IPS-15b (cell line): ENCODE data around the gene CHD5.

Experiments
- H3K27me3 ChIP-seq: one replicate; pipeline ENCODE4 v1.6.1; 2013; ENCODE audit warnings: low read length; ENCODE audit not compliant: control insufficient read depth, insufficient read depth
- H3K36me3 ChIP-seq: one replicate; pipeline ENCODE4 v1.6.1; 2013; ENCODE audit warnings: low read length; ENCODE audit not compliant: control insufficient read depth, insufficient read depth
- H3K4me1 ChIP-seq: one replicate; pipeline ENCODE4 v1.6.1; 2013; ENCODE audit warnings: mild to moderate bottlenecking, low read length; ENCODE audit not compliant: control insufficient read depth, insufficient read depth
- H3K4me3 ChIP-seq: one replicate; pipeline ENCODE4 v1.5.1; 2013; ENCODE audit warnings: low read depth, low read length
- H3K9ac ChIP-seq: one replicate; pipeline ENCODE4 v1.6.1; 2013; ENCODE audit warnings: low read depth, mild to moderate bottlenecking, low read length
- H3K9me3 ChIP-seq: one replicate; pipeline ENCODE4 v1.6.1; 2013; ENCODE audit warnings: mild to moderate bottlenecking, low read length; ENCODE audit not compliant: control insufficient read depth, insufficient read depth

Gene CHD5

GRCh38 chr1:6105218-6105679 lies 74.9 kb downstream of the CHD5 start:
- Histone ChIP-seq H3K9ac (no peak overlapping the region), H3K9me3 (no peaks in the 10 kb centered on the region), H3K4me3 (no peak overlapping the region), H3K4me1 (no peaks in the 10 kb centered on the region), H3K27me3 (no peaks in the 10 kb centered on the region), H3K36me3 (no peaks in the 10 kb centered on the region)

GRCh38 chr1:6104631-6105030 lies 75.5 kb downstream of the CHD5 start:
- H3K4me3 ChIP-seq, result no peak overlapping the region
- H3K4me1 ChIP-seq, result no peaks in the 10 kb centered on the region
- H3K27me3 ChIP-seq, result no peaks in the 10 kb centered on the region
- no peaks in the 10 kb centered on the region for H3K9me3 ChIP-seq
- no peak overlapping the region for H3K9ac ChIP-seq
- no peaks in the 10 kb centered on the region for H3K36me3 ChIP-seq

- Histone ChIP-seq H3K4me3 (no peak overlapping the region), H3K36me3 (no peaks in the 10 kb centered on the region), H3K27me3 (no peaks in the 10 kb centered on the region), H3K4me1 (no peaks in the 10 kb centered on the region), H3K9ac (no peak overlapping the region), H3K9me3 (no peaks in the 10 kb centered on the region)
Observed at GRCh38 chr1:6103854-6104530, 76.1 kb downstream of the CHD5 start.

DNA sequence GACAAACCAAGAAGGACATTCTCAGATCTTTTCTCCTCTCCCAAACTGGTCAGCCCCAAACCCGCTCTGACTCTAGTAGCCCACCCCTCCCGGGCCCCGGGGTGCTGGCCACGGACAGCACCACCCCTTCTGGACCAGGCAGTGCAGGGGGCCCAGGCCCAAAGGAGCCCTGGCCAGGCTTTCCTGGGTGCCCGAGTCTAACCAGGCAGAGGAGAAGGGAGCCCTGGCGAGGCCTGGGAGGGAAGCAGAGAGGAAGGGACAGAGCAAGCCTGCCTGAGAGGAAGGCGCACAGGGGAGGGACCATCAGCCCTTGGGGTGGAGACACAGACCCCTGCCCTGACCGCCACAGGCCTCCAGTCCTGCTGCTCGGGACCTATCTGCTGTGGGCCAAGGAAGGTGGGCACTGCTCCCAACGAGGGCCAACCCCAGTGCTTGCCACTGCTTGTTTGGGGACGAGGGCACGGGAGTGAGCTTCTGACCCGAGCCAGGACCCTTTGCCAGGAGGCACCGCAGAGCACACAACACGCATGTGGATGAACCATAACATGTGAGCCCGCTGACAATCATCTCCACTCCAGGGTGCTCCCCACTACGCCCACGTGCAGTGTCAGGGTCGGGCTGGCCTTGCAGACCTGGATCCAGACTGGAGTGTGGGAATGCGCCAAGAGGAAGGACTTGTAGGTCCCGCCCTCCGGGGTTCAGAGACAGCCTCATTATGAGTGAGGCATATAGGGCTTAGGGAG lies 76.8 kb downstream of the CHD5 start:
- Histone ChIP-seq H3K4me3 (no peak overlapping the region), H3K9me3 (no peaks in the 10 kb centered on the region), H3K36me3 (no peaks in the 10 kb centered on the region), H3K27me3 (no peaks in the 10 kb centered on the region), H3K9ac (no peak overlapping the region), H3K4me1 (no peaks in the 10 kb centered on the region)

GRCh38 chr1:6102532-6102845 lies 77.6 kb downstream of the CHD5 start:
- H3K27me3 ChIP-seq, result no peaks in the 10 kb centered on the region
- no peaks in the 10 kb centered on the region for H3K36me3 ChIP-seq
- H3K9ac ChIP-seq, result no peak overlapping the region
- H3K4me3 ChIP-seq, result no peak overlapping the region
- no peaks in the 10 kb centered on the region for H3K9me3 ChIP-seq
- H3K4me1 ChIP-seq, result no peaks in the 10 kb centered on the region

GRCh38 chr1:6101826-6102531 lies 78.1 kb downstream of the CHD5 start:
- Histone ChIP-seq H3K9ac (no peak overlapping the region), H3K4me1 (no peaks in the 10 kb centered on the region), H3K4me3 (no peak overlapping the region)

GRCh38 chr1:6100861-6101783 lies 79.0 kb downstream of the CHD5 start:
- Histone ChIP-seq H3K4me3 (no peak overlapping the region), H3K9ac (no peak overlapping the region), H3K4me1 (no peaks in the 10 kb centered on the region), H3K9me3 (no peaks in the 10 kb centered on the region), H3K36me3 (no peaks in the 10 kb centered on the region), H3K27me3 (no peaks in the 10 kb centered on the region)

More at GRCh38 chr1:6101826-6102531, 78.1 kb downstream of the CHD5 start:
- Histone ChIP-seq H3K36me3 (no peaks in the 10 kb centered on the region), H3K9me3 (no peaks in the 10 kb centered on the region), H3K27me3 (no peaks in the 10 kb centered on the region)

GRCh38 chr1:6099787-6100765 lies 80.0 kb downstream of the CHD5 start:
- Histone ChIP-seq H3K9me3 (no peaks in the 10 kb centered on the region), H3K27me3 (no peaks in the 10 kb centered on the region), H3K4me1 (no peaks in the 10 kb centered on the region), H3K9ac (no peak overlapping the region), H3K4me3 (no peak overlapping the region), H3K36me3 (no peaks in the 10 kb centered on the region)

- Histone ChIP-seq H3K36me3 (peaks cover under 1% of the 10 kb centered on the region), H3K4me3 (no peak overlapping the region), H3K9me3 (no peaks in the 10 kb centered on the region), H3K27me3 (no peaks in the 10 kb centered on the region), H3K4me1 (no peaks in the 10 kb centered on the region), H3K9ac (no peak overlapping the region)
Observed at GRCh38 chr1:6099297-6099696, 80.8 kb downstream of the CHD5 start.

DNA sequence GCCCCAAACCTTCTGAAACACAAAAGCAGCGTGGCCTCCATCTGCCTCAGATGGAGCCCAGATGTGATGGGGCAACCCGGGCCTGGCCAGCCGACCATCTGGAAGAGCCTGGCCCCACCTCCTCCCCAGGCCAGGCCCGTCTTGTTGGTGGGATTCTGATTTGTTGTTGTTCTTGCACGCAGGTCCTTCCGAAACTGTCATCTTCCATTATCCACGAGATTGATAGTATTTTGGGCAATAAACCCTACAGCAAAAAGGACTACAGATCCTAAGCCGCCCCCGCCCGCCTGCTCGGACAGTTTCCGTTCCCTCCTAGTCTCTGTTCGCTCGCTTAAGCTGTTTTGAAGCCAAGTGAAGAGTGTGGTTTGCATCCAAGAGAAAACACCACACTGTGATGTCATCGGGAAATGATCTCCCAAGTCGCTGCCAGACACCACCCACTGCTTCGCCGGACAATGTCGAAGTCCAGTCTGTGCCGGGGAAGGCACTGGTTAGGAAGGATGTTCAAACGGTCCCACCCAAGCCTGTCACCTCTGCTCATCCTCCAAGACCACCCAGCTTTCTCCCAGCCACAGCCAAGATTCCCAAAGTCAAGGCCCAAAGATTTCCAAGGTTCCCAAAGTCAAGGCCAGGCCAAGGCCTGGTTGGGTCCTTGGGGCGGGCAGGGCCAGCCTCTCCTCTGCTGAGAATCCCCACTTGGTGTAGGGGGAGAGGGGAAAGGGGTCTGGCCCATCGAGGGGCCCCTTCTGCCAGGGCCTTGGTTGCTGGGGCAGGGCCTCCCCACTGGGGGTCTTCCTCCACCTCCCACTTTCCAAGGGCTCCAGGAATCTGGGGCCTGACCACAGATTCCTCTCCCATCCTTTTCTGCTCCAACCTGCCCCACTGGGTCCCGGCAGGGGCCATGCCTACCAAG lies 81.6 kb downstream of the CHD5 start:
- Histone ChIP-seq H3K9ac (no peak overlapping the region), H3K27me3 (no peaks in the 10 kb centered on the region), H3K9me3 (no peaks in the 10 kb centered on the region), H3K4me3 (no peak overlapping the region), H3K36me3 (peaks cover 2% of the 10 kb centered on the region), H3K4me1 (no peaks in the 10 kb centered on the region)
